GM12892 (cell line): ENCODE measurements around the gene RAPGEF5.

ENCODE experiments used
- POLR2A ChIP-seq: IDR thresholded peaks from 2 replicates; pipeline ENCODE4 v1.6.1; 2011; ENCODE audit warnings: low read depth, low read length, control low read depth
- POLR2AphosphoS5 ChIP-seq: IDR thresholded peaks from 2 replicates; pipeline ENCODE4 v1.6.1; 2011; ENCODE audit warnings: low read depth, low read length, control low read depth
- TAF1 ChIP-seq: IDR thresholded peaks from 2 replicates; pipeline ENCODE4 v1.6.1; 2011; ENCODE audit warnings: low read depth, mild to moderate bottlenecking, control low read depth, low read length, borderline replicate concordance

DNA sequence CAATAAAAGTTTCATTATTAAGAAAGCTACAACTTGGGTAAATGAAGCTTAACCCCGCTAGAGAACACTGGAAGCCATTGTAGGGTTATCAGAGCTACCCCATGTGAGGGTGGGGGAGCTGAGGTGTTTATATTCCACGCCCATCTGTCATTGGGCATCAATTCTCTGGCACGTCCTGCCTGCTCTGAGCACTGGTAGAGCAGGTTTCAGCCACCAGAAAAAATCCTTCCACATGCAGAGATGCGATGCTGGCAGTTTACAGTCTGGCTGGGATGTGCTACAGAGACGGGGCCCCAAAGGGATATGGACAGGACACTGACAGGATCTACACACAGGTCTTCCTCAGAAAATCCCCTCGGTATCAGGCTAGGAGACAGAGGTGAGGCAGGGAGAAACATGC, 15.9 kb upstream of the RAPGEF5 start:
- TF ChIP-seq POLR2A (no peak), POLR2AphosphoS5 (no peak), TAF1 (no peak)
